HTR-8/SVneo (cell line): ENCODE results near the gene HLCS.
A peak's percentile ranks its signal among the peaks of the same experiment; 100 is the strongest.

Experiments
- DNase-seq: peaks from one replicate; pipeline ENCODE4 v3.0.0; 2011; ENCODE audit warnings: low spot score, mixed read lengths; ENCODE audit not compliant: insufficient read length
- FAIRE-seq: peaks from 2 replicates; lab custom pipeline; 2011; peaks lifted over from hg19 to GRCh38; lab: Jason Lieb, UNC

Gene HLCS

DNA sequence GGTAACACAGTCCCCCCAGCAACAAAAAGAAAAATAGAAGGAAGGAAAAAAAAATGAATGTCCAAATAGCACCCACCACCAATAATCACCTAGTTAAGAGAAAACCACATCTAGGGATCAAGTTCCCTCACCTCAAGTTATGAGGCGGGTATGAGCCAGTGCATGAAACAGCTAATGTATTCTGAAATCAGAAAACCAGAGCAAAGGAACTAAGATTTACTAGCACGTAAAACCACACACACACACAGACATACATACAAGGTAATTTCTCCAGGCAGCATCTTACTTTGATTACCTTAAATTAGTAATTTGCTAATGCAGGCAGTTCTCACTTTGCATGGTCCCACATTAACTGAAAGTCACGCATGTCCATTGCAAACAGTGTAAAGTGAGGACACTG lies 109.8 kb downstream of the HLCS start:
- no peak for FAIRE-seq
- DNase-seq: no peak

DNA sequence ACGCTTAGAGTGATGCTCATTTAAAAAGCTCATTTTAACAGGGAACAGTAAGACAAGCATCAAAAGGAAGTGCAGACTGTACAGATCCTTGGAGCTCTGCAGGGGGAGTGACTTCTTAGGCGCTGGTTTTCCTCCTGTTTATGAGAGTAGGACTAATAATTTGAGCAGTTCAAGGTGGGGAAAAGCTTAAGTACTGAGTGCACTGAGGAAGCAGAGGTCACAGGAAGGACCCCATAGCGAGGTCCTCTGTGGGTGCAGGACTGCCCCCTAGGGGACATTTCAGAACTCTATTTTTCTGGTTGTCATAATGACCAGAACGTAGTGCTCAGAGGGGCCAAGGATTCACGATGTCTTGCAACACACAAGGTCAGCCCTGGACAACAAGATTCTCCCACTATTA lies 112.1 kb downstream of the HLCS start:
- DNase-seq: peak; percentile 48
- no peak for FAIRE-seq

DNA sequence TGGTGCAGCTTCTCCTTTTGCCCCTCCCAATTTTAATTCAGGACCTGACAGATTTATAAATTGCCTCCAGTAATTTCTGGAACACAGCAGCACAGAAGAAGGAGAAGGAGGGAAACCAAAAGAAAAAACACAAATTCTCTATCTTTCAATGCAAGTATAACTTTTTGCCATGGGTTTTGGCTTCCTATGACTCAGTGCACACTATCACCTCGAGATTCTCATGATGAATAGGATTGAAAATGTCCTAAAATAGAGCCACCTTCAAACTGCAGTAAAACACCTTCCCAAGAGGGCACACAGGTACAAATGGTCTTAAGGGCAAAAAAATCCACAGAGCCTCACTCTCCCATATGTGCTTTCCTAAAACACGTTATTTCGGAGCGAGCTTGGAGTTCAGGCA lies 113.6 kb downstream of the HLCS start:
- FAIRE-seq: no peak

DNA sequence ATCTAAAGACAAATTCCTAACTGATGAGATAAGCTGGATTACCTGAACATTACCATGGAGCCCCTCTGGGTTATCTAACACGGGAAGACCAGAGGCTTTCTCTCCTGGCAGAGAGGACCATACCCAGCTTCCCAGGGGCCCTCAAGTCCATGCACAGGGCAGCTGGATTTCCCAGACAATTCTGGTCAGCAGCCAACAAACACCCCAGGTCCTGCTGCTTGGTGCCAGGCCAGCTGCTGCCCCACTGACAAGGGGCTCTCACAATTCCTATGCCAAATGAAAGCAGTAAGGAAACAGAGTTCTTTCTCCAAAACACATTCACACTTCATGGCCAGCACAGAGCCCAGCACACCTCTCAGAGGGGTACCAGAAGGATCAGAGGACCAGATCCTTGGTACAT lies 114.2 kb downstream of the HLCS start:
- DNase-seq (no peak), FAIRE-seq (no peak)

More for the DNA sequence above, 113.6 kb downstream of the HLCS start:
- DNase-seq: no peak

DNA sequence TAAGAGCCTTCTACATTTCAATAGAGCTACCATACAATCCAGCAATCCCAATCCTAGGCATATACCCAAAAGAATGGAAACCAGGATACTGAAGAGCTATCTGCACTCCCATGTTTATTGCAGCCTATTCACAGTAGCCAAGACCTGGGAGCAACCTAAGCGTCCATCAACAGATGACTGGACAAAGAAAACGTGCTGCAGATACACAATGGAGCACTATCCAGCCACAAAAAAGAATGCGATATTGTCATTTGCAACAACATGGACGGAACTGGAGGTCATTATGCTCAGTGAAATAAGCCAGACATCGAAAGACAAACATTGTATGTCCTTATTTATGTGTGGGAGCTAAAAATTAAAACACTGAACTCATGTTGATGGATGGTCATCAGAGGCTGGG lies 115.3 kb downstream of the HLCS start:
- DNase-seq: no peak
- no peak for FAIRE-seq

DNA sequence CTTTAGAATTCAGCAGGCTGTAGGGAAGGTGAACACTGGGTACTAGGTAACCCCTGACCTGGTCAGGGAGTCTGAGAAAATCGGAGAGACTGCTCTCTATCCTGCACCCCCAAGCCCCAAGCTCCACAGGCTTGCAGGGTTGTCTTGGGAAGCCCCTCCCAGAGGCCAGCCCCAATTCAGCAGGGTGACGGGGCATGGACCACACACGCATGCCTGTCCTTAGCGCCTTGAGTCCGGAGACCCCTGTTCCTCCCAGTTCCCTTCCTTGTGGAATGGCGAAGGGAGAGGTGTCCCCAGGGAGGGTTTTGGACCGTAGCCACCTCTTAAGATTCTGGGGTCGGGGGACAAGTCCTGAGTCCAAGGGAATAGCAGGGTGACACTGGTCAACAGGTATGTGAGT lies 116.1 kb downstream of the HLCS start:
- no peak for FAIRE-seq
- DNase-seq: no peak

DNA sequence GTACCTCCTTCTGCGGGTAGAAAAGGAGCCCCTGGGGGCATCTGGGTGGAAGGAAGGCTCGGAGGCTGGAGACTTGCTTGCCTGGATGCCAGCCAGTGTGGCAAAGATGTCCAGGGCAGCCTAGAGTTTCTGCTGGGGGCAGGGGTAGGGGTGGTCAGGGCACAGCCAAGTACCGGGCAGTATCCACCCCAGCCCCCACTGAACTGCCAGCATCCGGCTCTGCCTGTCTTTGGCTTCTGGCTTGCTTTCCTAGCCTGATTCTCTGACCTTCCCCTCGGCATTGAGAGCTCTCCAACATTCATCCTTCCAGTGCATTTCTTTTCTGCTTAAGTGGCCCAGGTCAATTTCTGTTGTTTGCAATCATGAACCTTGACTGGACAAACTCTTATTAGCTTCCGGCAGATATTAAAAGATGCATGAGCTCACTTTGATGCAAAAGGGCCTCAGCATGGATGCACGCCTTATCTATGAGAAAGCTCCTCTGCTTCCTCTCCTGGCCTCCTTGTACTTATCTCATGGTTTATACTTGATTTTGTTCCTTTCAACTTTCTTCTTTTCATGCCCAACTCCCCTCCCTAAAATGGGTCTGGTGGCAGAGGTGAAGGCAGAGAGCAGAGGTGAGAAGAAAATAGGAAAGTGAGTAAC lies 116.9 kb downstream of the HLCS start:
- FAIRE-seq (no peak), DNase-seq (no peak)

DNA sequence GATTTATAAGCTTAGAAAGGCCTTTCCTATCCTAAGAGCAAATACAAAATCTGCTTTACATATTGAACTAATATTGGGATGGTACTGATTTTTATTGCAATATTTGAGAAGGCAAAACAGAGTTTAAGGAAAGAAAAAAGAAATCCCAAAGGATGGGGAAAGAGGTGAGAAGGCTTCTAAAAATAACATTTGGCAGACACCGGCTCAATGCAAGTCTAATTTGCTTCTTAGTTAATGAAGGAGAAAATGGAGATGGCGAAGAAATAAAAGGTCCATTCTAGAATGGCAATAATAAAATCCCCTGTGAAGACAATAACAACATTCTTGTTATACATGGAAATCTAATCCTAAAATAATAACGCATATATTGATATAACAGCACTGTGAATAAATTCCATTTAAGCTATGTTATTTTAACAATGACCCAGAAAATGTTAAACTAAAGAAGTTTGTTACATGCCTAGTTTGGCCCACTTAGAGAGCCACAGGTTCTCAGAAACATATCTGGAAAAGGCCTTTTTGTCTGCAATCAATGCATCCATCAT lies 117.7 kb downstream of the HLCS start:
- DNase-seq (no peak), FAIRE-seq (no peak)

DNA sequence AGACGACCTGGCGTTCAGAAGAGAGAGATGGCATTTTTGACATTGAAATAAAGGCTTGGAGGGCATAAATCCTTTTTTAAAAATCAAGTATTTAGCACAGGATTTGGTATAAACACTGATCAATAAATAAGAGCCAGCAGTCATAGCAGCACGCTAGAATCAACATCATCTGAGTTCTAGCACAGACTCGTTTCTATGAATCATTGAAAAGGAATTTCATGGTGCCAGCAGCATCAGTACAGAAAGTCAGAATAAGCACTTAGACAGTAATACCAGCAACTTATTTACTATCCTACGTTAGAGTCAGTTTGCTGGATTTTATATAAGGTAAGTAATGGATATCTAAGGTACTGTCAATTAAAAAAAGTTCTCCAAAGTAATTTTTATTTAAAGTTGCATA lies 119.3 kb downstream of the HLCS start:
- peak; percentile 85 for DNase-seq

DNA sequence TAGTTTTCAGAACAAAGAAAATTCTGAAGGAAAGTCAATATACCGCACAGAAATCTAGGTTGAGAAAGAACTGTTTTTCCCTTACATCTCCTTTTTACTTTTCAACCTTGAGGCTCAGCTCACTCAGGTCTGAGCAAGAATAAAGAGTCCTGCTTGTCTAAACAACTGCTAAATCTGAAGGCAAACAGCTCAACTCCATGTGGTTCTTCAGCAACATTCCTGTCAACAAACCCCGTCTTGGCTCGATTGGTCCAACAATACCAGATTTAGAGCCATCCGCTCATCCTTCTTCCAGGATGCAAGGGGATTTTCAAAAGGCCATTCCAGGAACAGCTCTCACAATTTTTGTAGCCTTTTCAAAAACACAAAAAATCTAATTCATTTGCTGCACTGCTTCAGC lies 119.8 kb downstream of the HLCS start:
- DNase-seq (no peak), FAIRE-seq (no peak)

More for the DNA sequence above, 119.3 kb downstream of the HLCS start:
- FAIRE-seq: no peak

DNA sequence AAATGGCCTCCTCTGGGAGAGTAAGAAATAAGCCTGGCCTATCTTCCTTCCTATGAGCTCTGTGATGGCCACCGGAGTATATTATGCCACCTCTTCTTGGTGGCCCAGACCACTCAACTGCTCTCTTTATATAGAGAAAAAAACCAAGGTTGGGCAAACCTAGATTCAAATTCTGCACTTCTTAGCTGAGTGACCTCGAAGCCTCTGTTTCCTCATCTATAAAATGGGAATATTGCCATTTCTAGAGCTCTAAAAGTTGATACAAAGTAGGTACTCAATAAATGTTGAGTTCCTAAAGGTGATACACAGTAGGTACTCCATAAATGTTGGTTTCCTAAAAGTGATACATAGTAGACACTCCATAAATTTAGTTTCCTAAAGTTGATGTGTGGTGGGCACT lies 120.7 kb downstream of the HLCS start:
- FAIRE-seq (no peak), DNase-seq (no peak)

DNA sequence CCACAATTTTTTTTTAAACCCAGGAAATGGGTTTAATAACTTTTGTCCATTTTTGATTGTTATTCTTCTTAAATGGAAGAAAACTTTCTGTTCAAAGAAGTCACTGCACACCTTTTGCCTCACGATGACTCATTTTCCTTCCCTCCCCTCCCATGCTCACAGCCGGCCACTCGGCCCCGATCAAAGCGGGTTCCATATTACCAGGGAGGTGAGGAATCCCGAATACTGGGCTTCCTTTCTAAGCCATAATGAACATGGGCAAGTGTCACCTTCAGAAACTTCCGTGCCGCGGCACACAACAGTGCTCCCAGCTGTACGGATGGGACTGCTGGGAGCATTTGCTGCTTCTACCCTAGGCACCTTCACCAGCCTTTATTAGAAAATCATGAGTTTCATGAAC lies 121.4 kb downstream of the HLCS start:
- no peak for FAIRE-seq
- no peak for DNase-seq

DNA sequence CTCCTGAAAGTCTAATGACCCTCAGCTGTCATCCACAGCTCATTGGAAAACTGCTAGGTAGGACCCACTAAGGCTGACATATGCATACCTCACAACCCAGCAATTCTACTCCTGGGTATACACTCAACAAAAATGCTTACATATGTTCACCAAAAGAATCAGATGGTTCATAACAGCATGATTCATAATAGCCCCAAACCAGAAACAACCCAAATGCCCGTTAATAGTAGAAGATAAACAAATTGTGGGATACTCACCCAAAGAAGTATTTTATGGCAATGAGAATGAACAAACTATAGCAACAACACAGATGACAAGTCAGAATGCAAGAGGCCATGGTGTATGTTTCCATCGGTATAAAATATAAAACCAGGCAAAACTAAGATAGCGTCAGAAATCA lies 124.6 kb downstream of the HLCS start:
- DNase-seq: no peak
- peak; percentile 4 for FAIRE-seq

DNA sequence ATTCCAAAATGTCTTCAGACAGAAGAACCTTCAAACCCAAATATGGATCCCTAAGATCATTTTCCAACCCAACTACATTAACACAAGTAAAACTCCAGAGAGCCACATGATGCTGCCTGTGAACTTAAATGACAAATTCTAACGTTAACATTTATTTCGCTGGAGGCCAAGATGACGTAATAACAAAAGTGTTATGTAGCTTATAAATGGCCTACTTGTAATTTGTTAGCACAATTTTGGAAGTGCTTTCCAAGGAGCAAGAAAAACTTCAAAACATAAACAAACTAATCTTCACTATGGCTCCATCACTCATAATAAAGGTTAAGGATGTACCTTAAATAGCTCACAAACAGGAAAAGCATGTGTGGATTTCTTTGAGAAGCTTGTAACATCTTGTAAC lies 126.7 kb downstream of the HLCS start:
- no peak for DNase-seq
- no peak for FAIRE-seq

DNA sequence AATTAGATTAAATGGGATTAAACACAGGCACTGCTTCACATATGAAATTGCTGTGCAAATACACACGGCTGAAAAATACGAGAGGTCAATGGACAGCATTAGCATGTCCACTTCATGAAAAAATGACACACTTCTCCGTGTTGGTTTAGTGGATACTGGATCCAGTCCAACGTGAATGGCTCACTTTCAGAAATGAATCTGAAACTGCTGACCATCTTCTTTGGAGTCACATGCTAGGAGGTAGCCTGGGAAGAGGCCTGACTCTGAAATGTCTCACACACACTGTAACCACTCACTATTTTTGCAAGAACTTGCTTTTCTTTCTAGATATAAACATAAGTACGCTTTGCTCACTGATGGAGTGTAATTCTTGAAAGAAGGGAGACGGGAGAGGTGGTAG lies 127.3 kb downstream of the HLCS start:
- DNase-seq (no peak), FAIRE-seq (no peak)

DNA sequence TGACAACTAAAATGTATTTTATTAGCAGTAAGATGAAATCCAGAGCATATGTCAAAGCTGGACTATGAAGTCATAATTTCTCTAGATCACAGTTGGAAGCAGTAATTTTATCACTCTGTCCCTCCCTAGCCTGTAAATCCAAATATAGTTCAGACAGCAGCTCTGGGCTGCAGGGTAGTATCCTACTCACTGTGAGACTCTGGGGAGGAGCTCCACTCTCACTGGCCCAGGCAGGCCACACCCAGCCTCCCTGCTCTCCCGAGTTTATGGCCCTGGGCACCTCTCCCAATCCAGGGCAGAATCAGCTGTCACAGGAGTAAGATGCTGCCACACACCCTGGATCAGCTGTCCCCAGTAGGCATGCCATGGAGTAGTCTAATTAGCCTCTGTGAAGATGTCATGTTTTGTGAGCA lies 131.1 kb downstream of the HLCS start:
- DNase-seq (peak; percentile 26), FAIRE-seq (no peak)

DNA sequence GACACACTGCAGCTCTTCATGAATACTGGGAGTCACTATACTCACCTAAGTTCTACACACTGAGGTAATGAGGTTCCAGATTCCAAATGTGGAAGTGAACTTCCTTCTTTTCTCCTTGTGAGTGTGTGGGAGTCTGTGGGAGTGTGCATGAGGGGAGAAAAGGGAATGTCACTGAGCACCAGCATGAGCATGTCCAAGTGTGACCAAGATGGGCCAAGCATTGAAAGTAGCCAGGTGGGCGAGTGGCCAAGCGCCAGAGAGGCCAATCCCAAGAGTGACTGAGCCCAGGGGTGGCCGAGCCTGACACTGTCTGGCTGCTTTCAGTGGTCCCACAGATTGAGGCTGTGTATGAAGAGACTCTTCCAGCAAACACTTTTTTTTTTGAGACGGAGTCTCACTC lies 132.3 kb downstream of the HLCS start:
- DNase-seq: no peak
- FAIRE-seq: no peak

DNA sequence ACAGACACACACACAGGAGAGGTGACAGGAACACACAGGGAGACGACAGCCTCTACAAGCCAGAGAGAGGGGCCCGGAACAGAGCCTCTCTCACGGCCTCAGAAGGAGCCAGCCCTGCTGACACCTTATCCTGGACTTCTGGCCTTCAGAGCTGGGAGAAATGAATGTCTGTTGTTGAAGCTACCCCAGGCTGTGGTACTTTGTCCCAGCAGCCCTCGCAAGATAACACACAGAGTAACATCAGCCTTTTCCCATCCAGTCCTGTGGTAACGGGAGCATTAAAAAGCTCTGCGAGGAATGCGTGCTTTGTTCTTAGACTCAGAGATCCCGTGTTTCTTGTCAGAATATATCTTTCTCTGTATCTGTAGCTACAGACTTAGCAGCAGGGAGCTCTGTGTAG lies 136.4 kb downstream of the HLCS start:
- FAIRE-seq: no peak
- no peak for DNase-seq

DNA sequence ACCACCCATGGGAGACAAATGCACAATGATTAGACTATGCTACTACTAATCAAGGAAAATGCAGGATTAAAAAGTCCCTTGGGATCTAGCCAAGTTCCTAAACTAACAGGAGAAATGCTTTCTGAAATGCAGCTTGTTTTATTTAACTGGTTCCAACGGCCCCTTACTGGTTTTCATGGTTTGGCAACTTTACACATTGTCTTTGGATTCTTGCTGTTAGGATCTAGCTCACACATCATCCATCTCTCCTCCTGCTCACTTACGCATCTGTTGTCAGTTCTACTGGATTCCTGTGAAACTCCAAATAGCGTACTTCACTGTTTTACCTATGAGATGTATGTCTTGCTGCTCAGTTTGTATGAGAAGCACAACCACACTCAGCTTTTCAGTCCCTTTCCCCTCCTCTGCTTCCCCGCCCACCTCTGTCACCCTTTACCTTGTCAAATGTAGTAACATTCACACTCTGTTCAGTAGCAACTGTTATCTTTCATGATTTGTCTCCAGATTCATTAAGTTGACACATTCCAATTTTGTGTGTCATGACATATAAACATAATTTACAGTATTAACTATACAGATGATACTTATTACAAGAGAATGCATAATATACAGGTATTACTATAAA lies 137.5 kb downstream of the HLCS start:
- no peak for FAIRE-seq

DNA sequence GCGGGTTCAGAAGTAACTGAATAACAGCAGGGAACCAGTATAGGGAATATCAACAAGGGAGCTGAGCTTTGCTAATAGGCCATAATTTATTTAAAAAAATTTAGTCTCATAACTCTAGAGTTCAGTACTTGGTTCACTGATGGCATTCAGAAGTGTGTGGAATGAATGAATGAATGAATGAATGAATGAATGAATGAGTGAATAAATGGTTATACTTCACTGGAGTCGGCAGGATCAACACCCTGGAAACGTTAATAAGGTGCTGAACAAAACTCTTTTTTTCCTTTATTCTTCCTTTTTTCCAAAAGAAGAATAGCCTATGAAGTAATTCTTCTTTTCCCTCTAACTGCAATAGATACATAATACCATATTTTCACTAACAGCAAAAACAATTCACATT lies 138.3 kb downstream of the HLCS start:
- DNase-seq: no peak
- no peak for FAIRE-seq

More for the DNA sequence above, 137.5 kb downstream of the HLCS start:
- no peak for DNase-seq

DNA sequence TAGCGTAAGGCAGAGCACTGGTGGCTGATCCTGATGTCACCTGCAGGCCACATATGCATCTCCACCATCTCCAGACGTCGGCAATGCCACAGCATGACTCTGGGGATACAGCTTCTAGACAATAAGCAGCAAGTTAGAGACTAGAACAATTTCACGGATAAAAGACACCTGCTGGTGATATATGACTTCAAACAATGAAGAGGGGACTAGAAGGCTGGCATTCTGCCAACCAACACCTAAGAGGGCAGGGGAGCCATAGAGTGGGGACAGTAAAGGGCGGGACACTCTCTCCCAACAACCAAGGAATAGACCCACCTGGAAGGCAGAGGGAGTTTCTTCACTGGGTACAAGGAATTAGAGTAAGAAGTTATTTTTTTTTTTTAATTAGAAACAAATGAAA lies 140.8 kb downstream of the HLCS start:
- FAIRE-seq (no peak), DNase-seq (no peak)

DNA sequence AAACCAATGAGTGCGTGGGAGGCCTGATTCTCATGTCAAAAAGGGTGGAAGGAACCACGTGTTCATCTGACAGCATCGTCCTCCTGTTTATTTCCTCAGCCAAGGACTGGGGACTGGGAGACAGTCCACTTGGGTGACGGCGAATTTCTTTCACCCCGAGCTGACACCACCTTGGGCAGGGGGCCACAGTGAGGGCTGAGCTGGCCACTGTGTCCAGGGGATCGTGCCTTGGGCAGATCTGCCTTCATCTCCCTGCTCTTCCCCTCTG lies 145.5 kb downstream of the HLCS start:
- DNase-seq (no peak), FAIRE-seq (no peak)
